NCI-H748 (cell line): Measurements from ENCODE around the gene CXCL3.

Experiments used
- DNase-seq: peaks from one replicate; lab custom pipeline; 2025; ENCODE audit not compliant: unreplicated experiment; lab: John Stamatoyannopoulos, UW

Gene CXCL3

GRCh38 chr4:74055498-74055897, 17.0 kb upstream of the CXCL3 start:
- DNase-seq = peak; percentile 2

DNA sequence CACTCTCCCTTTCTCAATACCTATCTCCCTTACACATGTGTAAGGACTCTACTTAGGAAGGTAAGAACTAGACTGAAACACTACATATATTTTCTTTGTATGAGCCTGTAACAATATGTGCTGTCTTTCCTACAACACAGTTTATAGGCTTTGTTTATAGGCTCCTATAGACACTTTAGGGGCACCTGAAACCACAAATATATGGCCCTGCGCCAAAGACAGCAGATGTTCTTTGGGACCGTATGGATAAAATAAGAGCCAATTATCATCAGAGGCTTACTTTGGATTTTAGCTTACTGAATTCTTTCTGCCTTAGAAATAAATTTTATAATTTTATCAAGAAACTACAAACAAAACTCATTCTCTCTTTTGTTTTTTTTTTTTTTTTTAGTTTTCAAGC, 16.6 kb upstream of the CXCL3 start:
- DNase-seq = peak; percentile 39

GRCh38 chr4:74054483-74055047, 16.1 kb upstream of the CXCL3 start:
- DNase-seq = peak; percentile 38

DNA sequence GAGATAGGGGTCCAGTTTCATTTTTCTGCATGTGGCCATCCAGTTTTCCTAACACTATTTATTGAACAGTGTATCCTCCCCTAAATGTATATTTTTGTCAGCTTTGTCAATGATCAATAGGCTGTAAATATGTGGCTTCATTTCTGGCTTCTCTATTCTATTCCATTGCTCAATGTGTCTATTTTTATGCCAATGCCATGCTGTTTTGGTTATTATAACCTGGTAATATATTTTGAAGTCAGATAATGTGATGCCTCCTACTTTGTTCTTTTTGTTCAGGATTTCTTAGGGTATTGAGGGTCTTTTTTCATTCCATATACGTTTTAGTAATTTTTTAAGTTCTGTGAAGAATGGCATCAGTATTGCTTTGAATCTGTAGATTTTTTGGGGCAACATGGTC, 8.7 kb upstream of the CXCL3 start:
- DNase-seq = no peak

DNA sequence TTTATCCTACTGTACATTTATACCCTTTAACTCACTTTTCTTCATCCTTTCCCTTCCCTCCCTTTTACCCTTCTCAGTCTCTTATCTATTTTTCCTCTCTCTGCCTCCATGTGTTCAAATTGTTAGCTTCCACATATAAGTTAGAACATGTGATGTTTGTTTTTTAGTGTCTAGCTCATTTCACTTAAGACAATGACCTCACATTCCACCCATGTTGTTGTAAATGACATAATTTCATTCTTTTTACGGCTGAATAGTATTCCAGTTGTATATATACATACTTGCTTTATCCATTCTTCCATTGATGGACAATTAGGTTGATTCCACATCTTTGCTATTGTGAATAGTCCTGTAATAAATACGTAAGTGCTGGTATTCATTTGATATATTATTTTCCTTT, 7.3 kb upstream of the CXCL3 start:
- no peak for DNase-seq

DNA sequence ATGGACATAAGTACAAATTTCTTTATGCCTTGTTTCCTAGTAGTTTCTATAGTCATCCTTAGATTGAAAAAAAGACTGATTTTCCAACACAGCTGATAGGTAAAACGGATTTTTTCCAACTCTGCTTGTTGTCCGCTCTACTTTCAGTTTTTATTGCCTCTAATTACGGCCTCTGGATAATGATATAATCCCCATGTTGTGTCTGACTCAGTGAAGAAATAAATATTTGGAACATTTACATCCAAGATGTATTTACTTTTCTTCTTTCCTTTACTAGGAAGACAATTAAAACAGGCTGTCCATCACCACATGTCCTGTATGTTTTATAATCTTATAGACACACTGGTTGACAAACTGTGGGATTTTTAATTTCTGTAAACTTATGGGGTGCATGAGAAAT, 6.8 kb upstream of the CXCL3 start:
- DNase-seq = no peak

- DNase-seq = no peak
Measured at GRCh38 chr4:74044677-74045076, 6.2 kb upstream of the CXCL3 start.

DNA sequence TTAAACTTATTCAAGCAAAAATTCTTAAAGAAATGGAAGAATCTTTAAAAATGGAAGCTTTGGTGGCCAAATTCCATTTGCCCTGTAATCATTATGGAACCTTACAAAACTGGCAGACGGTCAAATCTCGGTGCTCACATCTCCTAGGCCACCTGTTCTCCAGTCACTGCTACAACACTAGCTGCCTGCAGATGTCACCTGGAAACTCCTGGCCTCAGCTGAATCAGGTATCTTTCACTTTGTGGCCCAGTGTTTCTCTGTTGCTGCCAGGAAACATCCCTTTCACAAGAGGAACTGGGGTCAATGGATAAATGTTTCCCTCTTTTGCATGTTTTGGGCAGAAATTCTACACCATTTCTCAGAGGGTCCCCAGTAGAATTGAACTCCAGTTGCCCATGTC, 4.2 kb upstream of the CXCL3 start:
- DNase-seq = peak; percentile 17

- DNase-seq = no peak
Measured at GRCh38 chr4:74041418-74041817, 2.9 kb upstream of the CXCL3 start.

- DNase-seq = no peak
Measured at GRCh38 chr4:74039315-74039763, 850 bp upstream of the CXCL3 start.

GRCh38 chr4:74038086-74038424, 434 bp downstream of the CXCL3 start:
- no peak for DNase-seq

DNA sequence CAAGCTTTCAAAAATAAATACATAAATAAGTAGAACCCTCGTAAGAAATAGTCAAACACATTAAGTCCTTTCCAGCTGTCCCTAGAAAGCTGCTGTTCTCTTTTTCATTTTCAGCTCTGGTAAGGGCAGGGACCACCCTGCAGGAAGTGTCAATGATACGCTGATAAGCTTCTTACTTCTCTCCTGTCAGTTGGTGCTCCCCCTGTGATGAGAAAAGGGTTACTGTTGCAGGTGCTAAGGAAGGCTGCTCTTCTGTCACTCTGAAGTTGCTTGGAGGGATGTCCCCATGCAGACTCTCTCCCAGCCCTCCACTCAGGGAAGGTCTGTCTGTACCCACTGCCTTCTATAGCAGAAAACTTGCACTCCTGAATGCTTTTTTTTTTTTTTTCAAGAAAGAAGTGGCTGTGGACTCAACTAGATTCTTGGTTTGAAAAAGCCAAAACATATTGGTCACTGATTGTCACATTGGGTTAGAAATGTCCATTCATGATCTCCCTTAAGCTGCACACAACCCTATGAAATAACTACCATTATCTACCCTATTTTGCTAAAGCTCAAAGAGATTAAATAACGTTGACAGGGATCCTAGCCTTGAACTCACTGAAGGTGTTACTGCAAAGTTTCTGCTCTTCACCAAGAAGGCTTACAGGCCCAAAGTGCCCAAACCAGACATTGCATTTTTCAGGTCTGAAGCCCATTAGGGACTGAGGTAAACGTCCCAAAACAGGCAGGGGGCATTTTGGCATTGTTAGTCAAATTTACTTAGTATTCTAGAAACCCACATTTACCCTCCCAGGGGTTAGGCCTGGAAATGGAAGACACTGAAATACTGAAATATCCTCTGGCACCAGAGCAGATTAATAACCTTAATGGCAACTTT, 1.2 kb downstream of the CXCL3 start:
- DNase-seq = no peak

- no peak for DNase-seq
Measured at GRCh38 chr4:74033739-74034138, 4.8 kb downstream of the CXCL3 start.

DNA sequence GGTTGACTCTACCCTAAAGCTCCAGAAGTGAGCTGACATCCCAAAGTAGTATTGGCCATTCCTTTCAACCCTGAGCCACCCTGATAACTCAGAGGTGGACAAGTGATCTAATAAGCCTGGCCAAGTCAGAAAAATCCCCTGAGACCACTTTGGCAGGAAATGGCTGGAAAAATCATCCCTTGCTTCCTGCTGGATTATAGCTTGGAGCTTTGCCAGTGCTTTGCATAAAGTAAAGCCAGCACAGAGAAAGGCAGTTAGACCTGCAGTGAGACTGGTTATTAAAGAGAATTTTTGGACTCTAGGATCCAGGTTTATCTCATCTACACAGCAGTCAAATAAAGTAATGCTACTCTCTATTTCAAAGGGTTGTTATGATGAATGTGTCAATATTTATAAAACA, 6.4 kb downstream of the CXCL3 start:
- no peak for DNase-seq

DNA sequence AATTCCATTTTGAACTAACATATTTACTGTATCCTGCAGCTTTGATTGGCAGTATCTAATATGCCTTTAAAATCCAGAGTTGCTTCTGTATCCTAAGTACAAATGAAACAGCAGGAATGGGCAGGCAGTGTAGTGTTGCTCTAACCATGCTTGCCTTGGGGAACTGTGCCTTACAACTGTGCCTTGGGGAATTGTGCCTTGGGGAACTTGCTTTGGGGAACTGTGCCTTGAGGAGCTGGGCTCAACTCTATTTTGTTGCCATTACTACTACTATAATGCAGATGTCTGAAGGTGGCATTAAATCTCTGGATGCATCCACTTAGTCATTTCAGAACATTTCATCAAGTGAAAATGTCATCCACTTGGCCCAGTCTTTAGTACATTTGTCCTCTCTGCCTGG, 6.9 kb downstream of the CXCL3 start:
- no peak for DNase-seq

GRCh38 chr4:74030285-74030684, 8.2 kb downstream of the CXCL3 start:
- DNase-seq = no peak

GRCh38 chr4:74028504-74028903, 10.0 kb downstream of the CXCL3 start:
- DNase-seq = no peak

DNA sequence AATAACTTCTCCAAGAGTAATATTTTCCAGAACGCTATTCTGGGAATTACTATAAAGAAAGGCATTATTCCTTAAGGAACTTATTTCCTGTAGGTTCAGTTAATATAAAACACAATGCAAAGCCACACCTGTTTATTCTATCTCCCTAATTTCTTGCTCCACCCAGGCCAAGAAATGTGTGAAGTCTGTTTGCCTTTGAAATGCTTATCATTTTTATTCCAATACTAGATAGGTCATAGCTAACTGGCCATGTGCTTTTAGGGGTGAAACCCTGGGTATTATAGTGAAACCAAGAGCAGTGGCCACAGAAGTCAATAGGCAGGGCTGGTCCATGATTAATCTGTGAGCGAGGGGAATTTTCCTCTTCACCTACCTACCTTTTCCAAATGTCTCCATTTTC, 14.8 kb downstream of the CXCL3 start:
- DNase-seq = no peak

- no peak for DNase-seq
Measured at GRCh38 chr4:74021601-74022000, 16.9 kb downstream of the CXCL3 start.

DNA sequence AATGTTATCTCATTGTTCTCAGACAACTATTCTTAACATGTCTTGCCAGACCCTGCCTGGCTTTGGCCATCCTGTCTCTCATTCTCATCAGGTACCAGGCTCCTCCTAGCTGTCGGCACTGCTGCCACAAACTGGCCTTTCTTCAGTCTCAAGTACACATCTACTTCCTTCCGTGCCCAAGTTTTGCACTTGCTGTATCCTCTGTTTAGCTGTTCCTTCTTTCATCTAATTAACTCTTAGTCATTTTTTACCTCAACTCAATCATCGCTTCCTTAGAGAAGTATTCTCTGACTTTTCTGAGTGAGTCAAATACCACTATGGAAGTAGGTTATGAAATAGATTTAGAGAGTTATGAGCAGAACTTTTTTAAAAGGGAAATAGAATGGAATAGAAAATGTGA, 19.7 kb downstream of the CXCL3 start:
- no peak for DNase-seq

DNA sequence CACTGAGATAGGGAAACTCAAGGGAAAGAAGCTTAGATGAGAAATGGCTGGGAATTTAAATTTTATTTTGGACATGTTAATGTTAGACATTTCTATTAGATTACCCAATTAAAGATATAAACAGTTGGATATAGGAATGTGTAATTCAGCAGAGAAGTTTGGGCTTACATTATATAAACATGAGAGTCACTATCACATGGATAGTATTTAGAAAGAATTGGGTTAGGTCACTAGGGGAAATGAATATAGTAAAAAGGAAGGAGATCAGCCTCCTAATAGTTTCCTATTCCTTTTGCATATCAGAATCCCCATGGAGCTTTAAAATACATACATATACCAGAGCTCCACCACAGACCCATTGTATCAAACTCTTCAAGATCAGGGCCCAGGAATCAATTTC, 20.4 kb downstream of the CXCL3 start:
- no peak for DNase-seq

DNA sequence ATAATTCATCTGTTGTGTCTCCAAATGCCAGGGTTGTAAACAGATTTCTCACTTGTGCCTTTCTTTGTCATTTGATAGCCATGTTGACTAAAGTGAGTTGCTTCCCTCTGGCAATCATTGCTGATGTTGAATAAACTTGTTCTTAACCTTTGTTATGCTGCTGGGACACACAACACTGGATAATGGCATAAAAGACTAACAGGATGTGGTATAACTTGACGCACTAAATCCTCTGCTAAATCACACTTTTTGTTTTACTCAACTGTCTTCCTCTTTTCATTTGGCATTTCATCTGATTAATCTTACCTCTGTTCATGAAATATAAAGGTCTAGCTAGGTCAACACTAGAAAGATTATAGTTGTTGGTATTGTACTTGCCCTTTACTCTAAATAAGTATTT, 22.4 kb downstream of the CXCL3 start:
- DNase-seq = no peak
